KG1 (cell line): ENCODE data around the gene KIF21B.

Experiments used
- DNase-seq: peaks from one replicate; lab custom pipeline; 2025; lab: John Stamatoyannopoulos, UW

The KIF21B gene

DNA sequence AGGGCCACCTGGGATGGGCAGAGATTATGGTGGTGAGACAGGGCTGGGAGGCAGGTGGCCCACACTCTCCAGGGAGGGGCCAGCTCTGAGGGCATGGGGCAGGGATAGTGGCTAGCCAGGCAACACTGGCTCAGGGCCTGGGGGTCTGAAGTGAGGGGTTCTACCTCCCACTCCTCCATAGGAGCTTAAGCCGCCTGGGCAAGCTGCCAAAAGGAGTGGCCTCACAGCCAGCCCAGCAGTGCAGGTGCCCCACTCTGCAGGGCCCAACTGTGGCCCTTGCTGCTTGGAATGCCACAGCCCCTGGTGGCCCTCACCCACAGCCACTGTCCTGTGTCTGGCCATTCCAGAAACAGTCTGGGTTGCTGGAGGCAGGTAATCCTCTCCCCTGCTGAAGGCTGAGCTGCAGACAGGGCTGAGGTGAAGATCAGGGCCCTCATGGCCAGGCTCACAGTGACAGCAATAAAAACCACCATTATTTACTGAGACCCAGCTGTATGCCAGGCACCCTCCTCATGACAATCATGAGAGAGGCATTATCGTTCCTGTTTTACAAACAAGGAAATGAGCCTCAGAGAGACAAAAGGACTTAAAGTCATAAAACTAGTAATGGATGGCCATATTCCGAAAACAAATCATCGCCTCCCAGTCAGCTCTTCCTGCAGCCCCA, 31.0 kb downstream of the KIF21B start:
- no peak for DNase-seq

DNA sequence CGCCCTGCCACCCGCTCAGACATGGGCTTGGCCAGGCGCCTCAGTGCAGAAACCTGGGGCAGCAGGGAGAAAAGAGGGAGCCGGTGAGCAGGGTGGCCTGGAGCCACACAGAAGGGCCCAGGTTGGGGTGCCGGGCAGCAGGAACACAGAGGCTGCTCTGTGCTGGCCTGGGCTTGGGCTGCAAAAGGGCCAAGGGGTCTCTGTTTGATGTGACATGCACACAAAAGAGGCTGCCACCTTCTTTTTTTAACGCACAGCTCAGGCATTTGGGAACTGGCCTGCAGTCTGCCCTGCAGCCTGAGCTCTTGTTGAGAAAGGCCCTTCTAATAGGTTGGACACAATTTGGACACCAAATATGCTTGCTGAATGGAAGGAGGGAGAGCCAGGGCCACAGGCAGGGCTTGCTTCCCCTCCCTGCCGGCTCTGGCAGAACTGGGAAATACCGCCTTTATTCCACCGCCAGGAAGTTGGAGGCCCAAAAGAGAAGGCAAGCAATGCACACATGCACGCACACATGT, 32.4 kb downstream of the KIF21B start:
- no peak for DNase-seq

DNA sequence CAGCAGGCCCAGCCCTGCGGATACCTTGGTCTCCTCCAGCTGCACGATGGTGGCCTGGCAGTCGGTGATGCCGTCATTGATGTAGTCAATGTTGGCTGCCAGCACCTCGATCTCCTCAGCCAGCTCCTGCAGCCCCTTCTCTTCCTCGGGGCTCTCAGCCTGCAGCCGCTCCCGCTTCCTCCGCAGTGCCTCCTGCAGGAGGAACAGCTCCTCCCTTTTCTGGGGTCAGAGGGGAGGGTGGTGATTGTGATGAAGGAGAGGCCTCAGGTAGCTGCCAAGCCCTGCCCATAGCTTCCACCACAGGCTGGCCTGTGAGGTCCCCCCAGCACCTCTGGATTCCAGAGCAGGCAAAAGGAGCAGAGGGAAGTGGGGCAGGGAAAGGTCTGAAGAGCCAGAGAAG, 33.4 kb downstream of the KIF21B start:
- no peak for DNase-seq

DNA sequence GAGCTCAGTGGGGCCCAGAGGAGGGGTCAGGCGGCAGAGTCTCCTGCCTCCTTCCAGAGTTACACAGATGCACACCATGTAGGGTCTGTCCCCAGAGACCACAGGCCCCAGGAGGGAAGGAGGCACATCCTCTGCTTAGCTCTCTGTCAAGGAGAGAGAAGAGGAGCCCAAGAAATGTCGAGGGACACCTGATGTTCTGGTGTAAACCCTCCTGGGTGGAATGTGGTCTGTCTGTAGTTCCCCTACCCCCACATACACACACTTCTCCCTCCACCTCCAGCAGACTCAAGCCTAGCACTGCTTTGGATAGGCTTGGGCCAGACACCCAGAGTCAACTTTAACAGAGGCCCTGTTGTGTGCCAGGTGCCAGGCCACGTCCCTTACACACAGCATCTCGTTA, 34.2 kb downstream of the KIF21B start:
- DNase-seq = no peak

DNA sequence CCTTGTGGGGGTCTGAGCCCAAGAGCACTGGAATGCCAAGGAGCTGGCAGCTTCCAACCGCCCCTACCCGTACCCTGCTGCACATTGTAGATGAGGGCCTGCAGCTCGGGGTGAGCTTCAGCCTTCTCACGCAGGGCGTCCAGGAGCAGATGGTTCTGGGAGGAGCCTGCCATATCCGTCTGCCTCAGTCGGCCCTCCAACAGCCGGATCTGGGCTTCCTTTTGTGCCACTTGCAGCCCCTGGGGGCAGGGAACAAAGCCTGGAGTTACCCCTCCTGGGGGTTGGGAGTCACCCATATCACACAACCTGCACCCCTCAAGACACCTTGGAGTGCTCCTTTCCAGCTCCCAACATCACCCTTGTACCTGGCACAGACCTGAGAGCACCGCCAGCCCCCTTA, 34.8 kb downstream of the KIF21B start:
- no peak for DNase-seq

DNA sequence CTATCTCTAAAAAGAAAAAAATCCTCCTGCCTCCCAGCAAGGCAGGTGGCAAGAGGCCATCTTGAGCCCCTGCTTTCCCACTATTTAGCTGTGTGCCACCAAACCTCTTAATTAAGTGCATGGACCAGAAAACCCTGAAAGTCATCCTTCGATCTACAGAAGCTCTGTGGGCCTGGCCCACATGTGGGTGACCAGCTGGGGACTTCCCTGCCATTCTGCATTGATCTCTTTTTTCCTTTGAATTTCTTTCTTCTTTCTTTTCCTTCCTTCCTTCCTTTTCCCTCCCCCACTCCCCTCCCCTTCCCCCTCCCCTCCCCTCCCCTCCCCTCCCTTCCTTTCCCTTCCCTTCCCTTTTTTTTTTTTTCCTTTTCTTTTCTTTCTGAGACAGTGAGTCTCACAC, 38.0 kb downstream of the KIF21B start:
- DNase-seq = no peak

DNA sequence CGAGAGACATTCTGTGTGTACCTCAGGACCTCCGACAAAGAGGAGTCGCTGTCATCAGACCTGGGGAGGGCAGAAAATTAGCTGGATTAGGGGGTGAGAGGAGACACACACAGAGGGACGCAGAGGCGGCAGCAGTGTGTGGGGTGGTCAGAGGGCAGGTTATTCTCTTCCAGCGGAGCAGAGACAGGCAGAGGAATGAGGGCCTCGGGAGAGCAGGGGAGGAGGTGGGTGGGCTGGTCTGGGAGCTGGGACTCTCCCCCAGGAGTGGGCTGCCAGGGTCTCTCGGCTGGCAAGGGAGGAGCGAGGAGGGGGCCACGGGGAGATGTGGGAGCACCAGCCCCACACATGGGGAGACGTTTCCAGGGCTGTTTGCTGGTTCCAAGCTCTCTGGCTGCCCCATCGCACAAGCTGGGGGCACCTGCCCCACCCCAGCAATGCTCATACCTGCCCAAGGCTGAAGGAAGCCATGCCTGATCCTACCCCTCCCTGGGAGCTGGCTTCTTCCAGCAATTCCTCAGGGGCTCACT, 40.4 kb downstream of the KIF21B start:
- no peak for DNase-seq

DNA sequence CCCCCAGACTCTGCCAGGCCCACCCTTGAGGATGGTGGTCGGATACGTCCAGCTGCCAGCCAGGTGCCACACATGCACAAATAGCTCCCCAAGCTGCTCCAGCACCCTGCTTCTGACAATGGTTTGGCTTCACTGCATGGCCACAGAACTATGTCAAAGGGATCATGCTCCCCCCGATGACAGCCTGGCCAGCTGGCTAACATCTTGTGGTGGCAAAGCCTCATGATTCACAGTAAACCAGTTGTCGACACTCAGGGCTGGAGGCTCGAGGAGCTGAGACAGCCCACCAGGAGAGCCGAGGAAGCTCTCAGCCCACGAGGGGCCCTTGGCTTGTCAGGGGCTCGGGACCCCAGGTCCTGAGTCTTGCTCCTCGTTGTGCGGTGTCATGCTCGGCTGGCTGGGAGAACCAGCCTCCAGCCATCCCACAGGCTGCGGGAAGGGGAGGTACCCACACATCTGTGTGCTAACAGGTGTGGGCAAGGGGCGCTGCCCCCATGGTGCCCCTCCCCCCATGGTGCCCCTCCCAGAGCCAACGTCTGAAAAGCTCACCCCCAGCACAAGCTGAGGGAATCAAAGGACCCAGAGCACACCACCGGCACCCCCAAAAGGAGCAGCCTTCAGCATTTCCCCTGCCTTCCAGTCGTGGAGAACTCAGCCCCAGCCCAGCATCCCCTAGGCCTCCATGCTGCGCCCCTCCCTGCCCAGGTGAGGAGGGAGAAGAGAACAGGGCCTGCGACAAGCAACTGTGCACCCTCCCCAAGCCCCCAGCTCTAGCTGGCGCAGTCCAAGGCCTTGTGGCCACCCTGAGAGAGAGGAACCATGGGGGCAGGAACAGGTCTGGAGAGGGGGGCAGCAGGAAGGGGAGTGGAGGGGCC, 41.2 kb downstream of the KIF21B start:
- no peak for DNase-seq

DNA sequence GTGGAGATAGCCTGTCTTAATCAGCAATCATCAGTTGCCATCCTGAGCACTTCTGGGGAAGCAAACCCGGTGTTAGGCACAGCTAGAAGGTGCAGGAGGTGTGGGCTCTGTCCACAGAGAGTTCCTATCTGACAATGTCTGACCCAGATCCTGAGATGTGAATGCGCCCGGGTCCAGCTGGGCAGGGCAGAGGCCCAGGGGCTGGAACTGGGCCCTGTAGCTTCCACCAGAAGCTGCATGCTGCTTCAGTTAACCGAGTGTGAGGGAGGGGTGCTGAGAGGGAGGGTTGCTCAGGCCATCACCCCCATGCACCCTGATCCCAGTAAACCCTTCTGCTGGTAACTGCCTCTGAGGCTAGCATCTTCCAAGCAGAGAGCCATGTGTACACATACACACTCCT, 42.2 kb downstream of the KIF21B start:
- no peak for DNase-seq

DNA sequence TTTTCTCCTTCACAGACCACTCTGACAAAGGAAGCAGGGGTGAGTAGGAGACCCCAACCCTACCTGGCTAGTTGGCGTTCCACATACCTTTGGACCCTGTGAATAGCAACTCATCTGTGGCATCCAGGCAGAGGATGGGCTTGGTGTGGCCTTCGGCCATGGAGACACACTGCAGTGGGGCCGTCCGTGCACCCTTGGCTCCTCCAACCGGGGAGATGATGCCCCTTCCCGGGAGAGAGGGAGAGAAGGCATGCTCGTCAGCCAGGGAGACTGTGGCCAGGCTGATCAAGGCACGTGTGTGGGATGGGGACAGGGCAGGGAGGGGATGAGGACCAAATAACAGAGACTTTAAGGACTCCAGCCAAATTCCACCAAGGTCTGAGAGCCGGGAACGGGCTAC, 42.6 kb downstream of the KIF21B start:
- DNase-seq = no peak

DNA sequence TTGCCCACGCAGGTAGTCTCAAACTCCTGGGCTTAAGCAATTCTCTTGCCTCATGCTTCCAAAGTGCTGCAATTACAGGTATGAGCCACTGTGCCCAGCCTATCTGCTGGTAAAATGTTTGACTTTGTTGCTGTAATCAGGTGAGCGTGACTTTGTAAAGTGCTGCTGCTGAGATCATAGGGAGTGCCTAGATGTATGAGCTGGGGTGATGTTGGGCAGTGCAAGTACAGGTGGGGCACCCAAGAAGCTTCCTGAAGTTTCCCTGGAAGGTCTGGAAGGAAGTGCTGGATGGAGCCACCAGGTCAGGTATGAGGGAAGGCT, 43.1 kb downstream of the KIF21B start:
- DNase-seq = no peak

DNA sequence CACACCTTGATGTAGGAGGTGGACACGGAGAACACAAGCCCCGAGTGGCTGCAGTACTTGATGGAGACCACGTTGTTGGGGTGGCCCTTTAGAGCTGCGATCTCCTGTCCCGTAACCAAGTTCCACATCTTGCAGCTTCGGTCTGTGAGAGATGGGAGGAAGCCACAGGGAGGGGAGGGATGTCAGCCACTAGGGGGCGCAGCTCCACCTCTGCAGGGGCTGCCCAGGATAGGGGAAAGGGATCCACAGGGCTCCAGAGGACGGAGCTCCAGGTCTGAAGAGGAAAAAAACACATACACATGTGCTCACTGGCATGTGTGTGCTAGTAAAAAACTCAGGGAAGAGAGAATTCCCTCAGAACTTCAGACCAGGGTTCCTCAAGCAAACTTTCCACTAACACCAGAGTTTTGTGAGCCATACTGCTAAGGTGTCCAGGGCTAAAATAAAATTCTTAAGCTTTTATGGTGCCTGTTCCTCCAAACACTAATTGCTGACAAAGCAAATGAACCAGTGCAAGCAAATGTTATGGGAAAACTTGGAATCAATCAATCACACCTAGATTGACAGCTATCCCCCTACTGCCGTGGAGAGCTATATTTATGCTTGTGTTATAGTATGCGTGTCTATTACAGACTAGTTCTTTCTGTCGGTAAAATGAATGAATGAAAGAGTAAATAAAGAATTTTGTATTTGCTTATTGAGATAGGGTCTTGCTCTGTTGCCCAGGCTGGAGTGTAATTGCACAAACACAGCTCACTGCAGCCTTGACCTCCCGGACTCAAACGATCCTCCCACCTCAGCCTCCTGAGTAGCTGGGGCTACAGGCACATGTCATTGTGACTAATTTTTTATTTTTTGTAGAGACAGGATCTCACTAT, 43.7 kb downstream of the KIF21B start:
- DNase-seq = no peak

DNA sequence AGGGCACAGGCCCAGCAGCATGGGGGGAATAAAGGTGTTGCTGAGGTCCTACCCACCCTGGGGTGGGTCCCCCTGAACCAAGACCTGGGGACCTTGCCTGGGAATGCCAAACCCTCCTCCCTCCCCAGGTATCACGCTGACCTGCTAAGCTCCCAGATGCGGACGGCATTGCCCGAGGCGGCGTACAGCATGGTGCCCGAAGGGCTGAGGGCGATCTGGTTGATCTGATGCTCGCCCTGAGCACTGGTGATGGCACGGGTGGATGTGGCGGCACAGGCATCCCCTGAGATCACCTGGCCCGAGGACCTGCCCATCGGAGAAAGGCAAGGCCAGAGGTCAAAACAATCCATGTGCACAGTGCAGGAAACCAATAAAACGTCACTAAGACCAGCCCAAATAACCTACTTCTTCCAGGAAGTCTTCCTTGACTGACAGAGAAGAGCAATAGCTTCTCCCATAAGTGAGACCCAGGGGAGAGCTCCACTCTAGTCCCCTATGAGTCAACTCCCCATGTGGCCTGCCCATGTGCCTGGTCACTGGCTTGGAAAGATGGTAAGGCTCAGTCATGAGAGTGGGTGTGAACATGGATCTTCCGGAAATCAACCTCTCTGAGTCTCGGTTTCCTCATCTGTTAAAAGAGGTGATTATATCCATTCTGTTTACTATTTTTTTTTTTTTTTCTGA, 46.3 kb downstream of the KIF21B start:
- DNase-seq = no peak

DNA sequence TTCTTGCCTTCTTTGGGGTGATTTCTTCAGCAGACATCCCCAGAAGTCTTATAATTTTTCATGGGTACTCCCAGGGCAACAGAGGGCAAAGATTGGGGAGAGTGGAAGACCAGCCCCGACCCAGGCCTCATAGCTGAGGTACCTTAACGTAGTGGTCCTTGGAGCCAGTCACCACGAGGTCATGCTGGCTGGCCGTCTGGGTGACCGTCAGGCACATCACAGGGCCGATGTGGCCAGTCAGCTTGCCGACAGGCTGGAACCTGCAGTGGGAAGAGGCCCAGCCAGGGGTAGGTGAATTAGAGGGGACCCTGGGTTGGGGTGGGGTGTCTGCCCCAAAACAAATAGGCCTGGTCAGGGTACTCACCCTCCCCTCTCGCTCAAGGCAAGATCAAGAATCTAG, 46.9 kb downstream of the KIF21B start:
- DNase-seq = no peak

DNA sequence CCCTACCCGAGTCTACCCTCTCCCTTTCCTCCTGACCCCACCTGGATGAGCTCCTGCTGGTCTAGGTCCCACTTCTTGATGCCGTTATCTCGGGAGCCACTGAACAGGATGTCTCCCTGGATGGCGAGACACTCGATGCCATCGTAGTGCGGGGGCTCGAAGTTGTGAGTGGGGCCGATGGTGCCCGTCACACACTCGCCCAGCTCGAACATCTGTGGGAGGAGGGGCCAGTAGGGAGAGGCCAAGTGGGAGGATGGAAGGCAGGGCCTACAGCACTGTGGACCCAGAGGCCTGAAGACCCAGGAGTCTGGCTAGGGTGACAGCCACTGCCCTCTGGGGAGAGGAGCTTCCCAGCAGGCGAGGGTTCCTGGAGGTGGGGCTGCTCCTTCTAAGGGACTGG, 48.1 kb downstream of the KIF21B start:
- DNase-seq = no peak

DNA sequence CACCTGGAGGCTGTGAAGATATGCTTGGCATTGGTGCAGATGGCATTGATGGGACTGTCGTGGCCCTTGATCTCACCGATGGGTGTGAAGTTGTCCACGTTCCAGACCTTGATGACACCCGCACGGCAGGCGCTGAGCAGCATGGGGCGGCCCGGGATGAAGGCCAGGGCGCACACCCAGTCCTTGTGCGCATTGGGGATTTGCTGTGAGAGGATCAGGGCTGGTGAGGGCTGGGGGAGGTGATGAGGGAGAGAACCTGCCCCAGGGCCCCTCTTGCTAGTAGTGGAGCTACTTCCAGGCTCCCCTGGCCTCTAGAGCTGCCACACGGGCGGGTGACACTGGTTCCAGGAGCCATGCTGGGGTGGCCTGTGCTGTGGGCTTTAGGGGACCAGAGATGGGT, 48.8 kb downstream of the KIF21B start:
- DNase-seq = no peak

DNA sequence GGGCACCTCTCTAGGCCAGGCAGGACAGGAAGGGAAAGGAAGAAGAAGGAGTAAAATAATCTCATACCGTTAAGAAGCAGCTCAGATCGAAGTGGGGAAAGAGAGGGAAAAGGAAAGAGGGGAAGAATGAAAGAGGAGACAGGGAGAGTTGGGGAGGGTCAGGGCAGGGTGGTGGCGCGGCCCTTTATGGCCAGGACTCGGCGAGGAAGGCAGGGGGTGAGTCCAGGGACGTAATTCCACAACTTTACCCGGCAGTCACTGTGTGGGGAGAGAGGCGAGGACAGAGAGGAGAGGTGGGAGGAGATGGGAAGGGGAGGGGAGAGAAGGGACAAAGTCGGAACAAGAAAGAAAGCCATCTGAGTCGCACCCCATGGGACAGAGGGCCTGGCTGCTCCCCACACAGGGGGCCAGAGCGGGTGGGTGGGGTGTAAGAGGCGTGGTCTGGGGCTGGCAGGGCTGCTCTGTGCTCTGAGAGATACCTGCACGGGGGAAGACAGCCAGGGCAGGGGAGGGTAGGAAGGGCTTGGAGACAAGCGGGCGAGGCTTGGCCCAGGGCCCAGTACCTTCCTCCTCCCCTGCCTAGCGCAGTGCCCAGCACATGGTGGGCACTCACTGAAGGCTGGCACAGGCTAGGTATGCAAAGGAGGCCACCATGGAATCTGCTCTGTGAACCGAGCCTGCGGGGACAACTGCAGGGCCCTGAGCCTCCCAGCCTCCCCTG, 49.4 kb downstream of the KIF21B start:
- DNase-seq = no peak

DNA sequence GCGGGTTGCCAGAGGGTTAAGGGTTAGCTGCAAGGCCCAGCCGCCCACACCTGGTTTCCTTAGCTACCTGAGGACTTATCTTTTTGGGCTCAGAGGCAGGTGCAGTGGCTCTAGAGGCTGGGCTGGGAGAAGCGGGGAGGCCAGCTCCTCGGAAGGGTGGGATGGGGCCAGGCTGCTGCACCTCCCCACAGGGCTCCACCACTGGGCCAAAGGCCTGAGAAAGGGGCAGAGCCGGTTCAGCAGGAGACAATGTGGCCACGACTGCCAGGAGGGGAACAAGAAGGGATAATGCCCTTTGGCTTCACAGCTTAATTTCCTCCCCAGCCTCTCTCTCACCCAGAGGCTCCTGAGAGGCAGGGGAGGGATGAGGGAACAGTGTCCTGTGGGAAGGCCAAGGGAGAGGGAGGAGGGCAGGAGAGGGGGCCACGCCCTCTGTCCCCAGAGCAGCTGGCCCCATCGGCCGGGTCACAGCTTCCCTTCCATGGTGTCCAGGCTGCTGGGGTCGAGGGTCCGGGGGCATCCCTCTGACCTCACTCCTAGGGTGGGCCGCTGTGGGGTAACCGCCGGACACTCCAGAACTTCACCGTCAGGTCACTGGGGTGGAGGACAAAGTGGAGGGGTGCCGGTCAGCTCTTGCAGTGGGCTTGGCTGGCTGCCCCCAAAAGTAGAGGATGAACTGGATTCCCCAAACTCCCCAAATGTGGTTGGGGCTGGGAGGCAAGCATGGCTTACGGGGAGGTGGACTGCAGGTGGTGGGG, 50.4 kb downstream of the KIF21B start:
- no peak for DNase-seq

DNA sequence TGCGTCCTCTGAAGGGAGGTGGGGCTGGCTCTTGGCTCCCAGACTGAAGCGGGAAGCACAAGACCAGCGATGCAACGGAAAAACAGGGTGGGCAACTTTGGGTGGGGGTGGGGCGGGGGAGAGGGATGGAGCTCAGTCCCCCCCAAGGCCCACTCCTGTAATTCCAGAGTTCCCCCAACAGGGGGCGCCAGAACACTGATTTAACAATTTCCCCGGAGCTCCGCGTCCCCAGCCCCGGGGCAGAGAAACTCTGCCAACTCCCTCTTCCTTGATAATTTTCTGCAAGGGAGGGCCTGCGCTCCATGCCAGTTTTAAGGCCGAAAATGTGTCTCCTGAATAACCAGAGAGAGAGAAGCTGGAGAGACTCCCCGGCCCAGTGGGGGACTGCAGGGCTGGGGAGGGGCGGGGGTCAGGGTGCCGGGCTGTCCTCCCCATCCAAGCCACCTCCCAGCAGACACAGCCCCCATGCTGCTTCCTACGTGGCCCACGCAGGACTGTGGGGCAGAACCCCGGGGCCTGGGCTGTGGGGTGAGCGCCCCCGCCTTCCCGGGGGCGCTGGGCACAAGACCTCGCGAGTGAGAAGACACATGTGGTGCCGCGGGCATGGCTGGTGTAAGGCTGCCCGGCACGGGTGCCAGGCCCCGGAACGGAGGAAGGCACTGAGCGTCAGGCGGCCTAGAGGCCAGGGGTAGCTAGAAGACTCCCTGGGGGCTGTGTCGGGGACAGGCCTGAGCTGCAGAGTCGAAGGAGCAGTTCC, 51.4 kb downstream of the KIF21B start:
- DNase-seq = no peak
